Endothelial cell of umbilical vein (primary cell): Measurements from ENCODE around the gene COL6A3. TPM values are rescaled to one million over a fixed set of nuclear protein-coding genes. Genes with fewer than 3 reads are reported as not detected.

Experiments used
- BruUV-seq: library from RNA; stranded (reverse); fragments of 400-500 nt; replicated peaks from 2 replicates; lab custom pipeline; 2021; lab: Mats Ljungman, UMichigan
- CTCF ChIA-PET: fragments of 300-600, 350-600 bp; sonication (Branson Sonifier 250); formaldehyde crosslinking; loops from one replicate; lab custom pipeline; 2021; ENCODE audit warnings: antibody characterized with exemption, inconsistent platforms; lab: Charles Lee
- POLR2A ChIA-PET: fragments of 300-600, 350-600 bp; sonication (Branson Sonifier 250); formaldehyde crosslinking; loops from one replicate; lab custom pipeline; 2021; ENCODE audit warnings: antibody characterized with exemption, inconsistent platforms; lab: Charles Lee
- DNase-seq: peaks from one replicate; pipeline ENCODE4 v3.0.0-alpha.2; 2011; ENCODE audit warnings: low read depth, low spot score
- FAIRE-seq: peaks from 2 replicates; lab custom pipeline; 2011; peaks lifted over from hg19 to GRCh38; lab: Jason Lieb, UNC
- H2AFZ ChIP-seq: 2 replicates; pipeline ENCODE4 v1.6.0; 2012; ENCODE audit warnings: low read depth, low read length, control low read depth, inconsistent platforms
- H3K27ac ChIP-seq: 2 replicates; pipeline ENCODE4 v1.5.1; 2011; ENCODE audit warnings: low read depth, mild to moderate bottlenecking, control low read depth, low read length, moderate library complexity; ENCODE audit not compliant: insufficient read depth
- H3K27me3 ChIP-seq, 2 experiments: 2 replicates each; pipeline versions ENCODE4 v1.6.0 to v1.6.1; 2011; ENCODE audit warnings: low read length in 2 of 2, mixed read lengths in 1 of 2; ENCODE audit not compliant: control insufficient read depth in 2 of 2, insufficient read depth in 2 of 2
- H3K36me3 ChIP-seq, 2 experiments: 2 replicates in 1 of 2; 3 replicates in 1 of 2; pipeline ENCODE4 v1.5.1; 2011; ENCODE audit warnings: low read length in 2 of 2, mild to moderate bottlenecking in 1 of 2, moderate library complexity in 1 of 2; ENCODE audit not compliant: control insufficient read depth in 2 of 2, insufficient read depth in 2 of 2; ENCODE audit errors: extremely low read depth in 1 of 2
- H3K4me1 ChIP-seq: 3 replicates; pipeline ENCODE4 v1.5.1; 2011; ENCODE audit warnings: mild to moderate bottlenecking, low read length; ENCODE audit not compliant: control insufficient read depth, insufficient read depth; ENCODE audit errors: extremely low read depth
- H3K4me2 ChIP-seq: 2 replicates; pipeline ENCODE4 v1.6.1; 2011; ENCODE audit warnings: low read length, control low read depth, mixed read lengths; ENCODE audit not compliant: insufficient read depth
- H3K4me3 ChIP-seq, 3 experiments: fragments of 200-600 bp in 1 of 3; sonication (generic), shearing (Covaris generic) in 1 of 3; replicated peaks in 1 of 3; 2 replicates each; pipeline ENCODE4 v1.5.1; 2011 to 2016; ENCODE audit warnings: control low read depth in 3 of 3, low read length in 3 of 3, mild to moderate bottlenecking in 2 of 3, inconsistent platforms in 1 of 3, low read depth in 1 of 3, moderate library complexity in 1 of 3; ENCODE audit not compliant: insufficient read depth in 1 of 3
- H3K79me2 ChIP-seq: 2 replicates; pipeline ENCODE4 v1.6.0; 2012; ENCODE audit warnings: low read length, inconsistent platforms; ENCODE audit not compliant: control insufficient read depth, insufficient read depth
- H3K9ac ChIP-seq: replicated peaks from 2 replicates; pipeline ENCODE3; 2011; ENCODE audit warnings: low read length, control low read depth; ENCODE audit not compliant: insufficient read depth; ENCODE audit errors: extremely low read depth
- H3K9me1 ChIP-seq: replicated peaks from 3 replicates; pipeline ENCODE4 v1.6.0; 2011; ENCODE audit warnings: mild to moderate bottlenecking, low read length; ENCODE audit not compliant: control insufficient read depth, insufficient read depth; ENCODE audit errors: extremely low read depth
- H3K9me3 ChIP-seq: replicated peaks from 2 replicates; pipeline ENCODE4 v1.5.1; 2012; ENCODE audit warnings: low read length, inconsistent platforms; ENCODE audit not compliant: control insufficient read depth, insufficient read depth
- H4K20me1 ChIP-seq: replicated peaks from 2 replicates; pipeline ENCODE3; 2011; ENCODE audit warnings: mild to moderate bottlenecking, low read length; ENCODE audit not compliant: control insufficient read depth, insufficient read depth; ENCODE audit errors: extremely low read depth
- CTCF ChIP-seq, 2 donors: IDR thresholded peaks; 1 replicate in 1 of 2; 2 replicates in 1 of 2; pipeline ENCODE4 v1.5.1; 2011; ENCODE audit warnings: low read length in 2 of 2, mild to moderate bottlenecking in 2 of 2, moderate library complexity in 2 of 2, control low read depth in 1 of 2, inconsistent platforms in 1 of 2, low read depth in 1 of 2; ENCODE audit not compliant: insufficient read depth in 1 of 2; ENCODE audit errors: extremely low read depth in 1 of 2
- EZH2 ChIP-seq: IDR thresholded peaks from 2 replicates; pipeline ENCODE4 v1.6.1; 2012; ENCODE audit warnings: borderline replicate concordance, low read depth, mild to moderate bottlenecking, moderate library complexity, low read length, inconsistent platforms; ENCODE audit not compliant: severe bottlenecking
- FOS ChIP-seq: IDR thresholded peaks from 2 replicates; pipeline ENCODE4 v1.6.1; 2011; ENCODE audit warnings: mild to moderate bottlenecking, low read length, moderate library complexity, borderline replicate concordance; ENCODE audit not compliant: insufficient read depth
- GATA2 ChIP-seq: IDR thresholded peaks from 2 replicates; pipeline ENCODE4 v1.7.0; 2011; ENCODE audit warnings: low read depth, mild to moderate bottlenecking, moderate library complexity, mixed read lengths, low read length; ENCODE audit not compliant: insufficient read length, insufficient read depth
- JUN ChIP-seq: IDR thresholded peaks from 2 replicates; pipeline ENCODE4 v1.6.1; 2011; ENCODE audit warnings: borderline replicate concordance, low read depth; ENCODE audit not compliant: insufficient read length, insufficient read depth
- MAX ChIP-seq: IDR thresholded peaks from 2 replicates; pipeline ENCODE4 v1.6.1; 2011; ENCODE audit not compliant: insufficient read depth, insufficient read length
- MYC ChIP-seq: IDR thresholded peaks from one replicate; pipeline ENCODE4 v1.6.1; 2011; ENCODE audit warnings: mild to moderate bottlenecking, low read depth, low read length
- POLR2A ChIP-seq: IDR thresholded peaks from 2 replicates; pipeline ENCODE4 v1.6.1; 2012; ENCODE audit warnings: low read depth, mild to moderate bottlenecking, control low read depth, low read length
- POLR2AphosphoS5 ChIP-seq: IDR thresholded peaks from 2 replicates; pipeline ENCODE4 v1.6.1; 2012; ENCODE audit warnings: low read depth, mild to moderate bottlenecking, control low read depth, low read length, moderate library complexity; ENCODE audit not compliant: insufficient read depth
- dilution Hi-C: fragments of 300-500 bp; cut with MboI; formaldehyde crosslinking; loops from one replicate; pipeline ENCODE4 v1.15.0; 2019; ENCODE audit warnings: low sequenced_read_pairs; ENCODE audit not compliant: extremely low pct_ligation_motif_present
- intact Hi-C: fragments of 100-400 bp; cut with micrococcal nuclease; formaldehyde crosslinking; loops from one replicate; pipeline ENCODE4 v1.10.0; 2022
- polyA plus RNA-seq, 4 experiments: library from polyadenylated mRNA; depleted of rRNA in 3 of 4; stranded (reverse) in 3 of 4; unstranded in 1 of 4; fragments of >200 nt; gene quantifications; 2 replicates each; pipeline versions ENCODE4 v1.2.1 to v1.2.3, GENCODE V29; 2011 to 2012; ENCODE audit warnings: missing spikeins in 1 of 4
- total RNA-seq: library from RNA; stranded (reverse); gene quantifications from 2 replicates; pipeline ENCODE4 v1.2.3, GENCODE V29; 2021

The COL6A3 gene
- total and polyA plus RNA-seq, 2 donors (not counting 3 experiments of a cell fraction or from before 2014, with no cell fraction given) = 0.03 TPM; not detected in 1

GRCh38 chr2:237336131-237336530, 77.8 kb downstream of the COL6A3 start:
- no peak for FAIRE-seq
- H3K27me3 ChIP-seq = peaks cover 0 to 2% of the 10 kb centered on the region in 2 experiments
- no peaks in the 10 kb centered on the region for H3K36me3 ChIP-seq
- POLR2A ChIA-PET = no interaction called here
- CTCF ChIA-PET = no interaction called here
- no peaks in the 10 kb centered on the region for H4K20me1 ChIP-seq
- H3K4me1 ChIP-seq = no peaks in the 10 kb centered on the region
- no peak overlapping the region for H3K4me2 ChIP-seq
- H3K9me3 ChIP-seq = no peaks in the 10 kb centered on the region
- no peak overlapping the region for H3K27ac ChIP-seq
- H3K9ac ChIP-seq = no peak overlapping the region
- H3K79me2 ChIP-seq = no peaks in the 10 kb centered on the region
- no peaks in the 10 kb centered on the region for H3K9me1 ChIP-seq
- dilution Hi-C loops (no loop called here), intact Hi-C loops (no loop called here)
- no TSS peak for BruUV-seq
- TF ChIP-seq CTCF (IDR thresholded peaks at IDR 0.05; ENCODE audit: extremely low read depth in 1 of 2, insufficient read depth in 1 of 2, low read depth in 1 of 2, low read length in 2 of 2) (no peak), FOS (no peak), JUN (no peak), EZH2 (no peak), POLR2AphosphoS5 (no peak), GATA2 (no peak), MYC (no peak), POLR2A (no peak), MAX (no peak)
- H3K4me3 ChIP-seq = no peak overlapping the region
- no peak overlapping the region for H2AFZ ChIP-seq
- no peak for DNase-seq
